ELR (cell line): ENCODE data around the gene GRIK2.

ENCODE experiments used
- DNase-seq: peaks from one replicate; pipeline ENCODE4 v3.0.0-alpha.2; 2015; ENCODE audit warnings: low read depth

GRIK2 gene

GRCh38 chr6:101454106-101454676 is 60.7 kb downstream of the GRIK2 start:
- DNase-seq: no peak

- DNase-seq: no peak
Observed at GRCh38 chr6:101458336-101458735, 64.8 kb downstream of the GRIK2 start.

- DNase-seq: no peak
Observed at GRCh38 chr6:101458826-101459225, 65.3 kb downstream of the GRIK2 start.

GRCh38 chr6:101462576-101462975 is 69.1 kb downstream of the GRIK2 start:
- peak; percentile 24 for DNase-seq

- no peak for DNase-seq
Observed at GRCh38 chr6:101465863-101466262, 72.4 kb downstream of the GRIK2 start.

GRCh38 chr6:101477436-101477835 is 83.9 kb downstream of the GRIK2 start:
- no peak for DNase-seq

GRCh38 chr6:101478891-101479290 is 85.4 kb downstream of the GRIK2 start:
- no peak for DNase-seq

GRCh38 chr6:101482606-101483005 is 89.1 kb downstream of the GRIK2 start:
- DNase-seq: no peak

- no peak for DNase-seq
Observed at GRCh38 chr6:101484781-101485180, 91.3 kb downstream of the GRIK2 start.

GRCh38 chr6:101486124-101486523 is 92.6 kb downstream of the GRIK2 start:
- no peak for DNase-seq

GRCh38 chr6:101486726-101487125 is 93.2 kb downstream of the GRIK2 start:
- no peak for DNase-seq

GRCh38 chr6:101489456-101489855 is 95.9 kb downstream of the GRIK2 start:
- DNase-seq: no peak

GRCh38 chr6:101490857-101491256 is 97.3 kb downstream of the GRIK2 start:
- DNase-seq: no peak

GRCh38 chr6:101502818-101503217 is 109.3 kb downstream of the GRIK2 start:
- DNase-seq: no peak

GRCh38 chr6:101509536-101509935 is 116.0 kb downstream of the GRIK2 start:
- DNase-seq: no peak

- DNase-seq: no peak
Observed at GRCh38 chr6:101513181-101513580, 119.7 kb downstream of the GRIK2 start.

- no peak for DNase-seq
Observed at GRCh38 chr6:101516578-101516977, 123.1 kb downstream of the GRIK2 start.

- DNase-seq: no peak
Observed at GRCh38 chr6:101517632-101518031, 124.1 kb downstream of the GRIK2 start.

- no peak for DNase-seq
Observed at GRCh38 chr6:101522254-101522653, 128.7 kb downstream of the GRIK2 start.

GRCh38 chr6:101527467-101527866 is 134.0 kb downstream of the GRIK2 start:
- DNase-seq: no peak

- no peak for DNase-seq
Observed at GRCh38 chr6:101528801-101529200, 135.3 kb downstream of the GRIK2 start.

GRCh38 chr6:101531538-101531937 is 138.0 kb downstream of the GRIK2 start:
- DNase-seq: no peak

- DNase-seq: peak; percentile 11
Observed at GRCh38 chr6:101534386-101534785, 140.9 kb downstream of the GRIK2 start.

- peak; percentile 3 for DNase-seq
Observed at GRCh38 chr6:101534821-101535220, 141.3 kb downstream of the GRIK2 start.
